GM18505 (cell line): ENCODE results near the gene TGFB2.

Experiments used
- ATAC-seq: cut with Tn5 transposase; IDR thresholded peaks from one replicate; pipeline ENCODE4 v1.9.1; 2021; ENCODE audit not compliant: unreplicated experiment
- POLR2A ChIP-seq: IDR thresholded peaks from 4 replicates; pipeline ENCODE4 v1.6.1; 2011; ENCODE audit warnings: borderline replicate concordance; ENCODE audit not compliant: insufficient read depth, insufficient read length; ENCODE audit errors: extremely low read depth

Gene TGFB2

DNA sequence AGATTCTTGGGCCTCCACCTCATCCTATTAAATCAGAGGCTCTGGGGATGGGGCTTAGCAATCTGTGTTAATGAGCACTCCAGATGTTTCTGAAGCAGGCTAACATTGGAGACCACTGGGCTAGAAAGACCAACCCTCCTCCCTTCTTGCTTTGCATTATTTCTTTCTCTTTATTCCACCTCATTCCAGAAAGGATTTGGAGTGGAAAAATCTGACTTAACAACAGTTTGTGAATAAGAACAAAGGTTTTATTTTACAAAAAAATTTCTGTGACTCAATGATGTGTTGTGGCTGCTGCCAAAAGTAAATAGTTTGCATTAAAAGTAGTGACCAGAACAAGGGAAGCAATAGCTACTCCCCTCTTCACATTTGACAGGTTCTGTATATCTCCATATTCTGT is 79.4 kb downstream of the TGFB2 start:
- ATAC-seq: no peak
- TF ChIP-seq POLR2A: no peak

- ATAC-seq: no peak
- TF ChIP-seq POLR2A: no peak
Measured at GRCh38 chr1:218425647-218426342, 80.7 kb downstream of the TGFB2 start.

DNA sequence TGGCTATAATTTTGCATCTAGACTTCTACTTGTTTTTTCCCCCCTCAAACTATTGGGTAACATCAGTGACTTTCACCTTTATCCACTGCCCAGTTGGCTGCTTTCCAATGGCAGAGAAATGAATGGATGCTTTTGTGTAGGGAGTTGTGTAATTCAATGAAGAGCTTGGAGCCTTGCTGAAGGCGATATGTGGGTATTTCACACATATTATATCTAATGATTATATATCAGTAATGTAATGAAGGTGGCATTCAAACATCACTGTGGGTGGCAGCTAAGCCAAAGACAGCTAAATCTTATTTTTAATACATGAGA is 81.2 kb downstream of the TGFB2 start:
- no peak for ATAC-seq

DNA sequence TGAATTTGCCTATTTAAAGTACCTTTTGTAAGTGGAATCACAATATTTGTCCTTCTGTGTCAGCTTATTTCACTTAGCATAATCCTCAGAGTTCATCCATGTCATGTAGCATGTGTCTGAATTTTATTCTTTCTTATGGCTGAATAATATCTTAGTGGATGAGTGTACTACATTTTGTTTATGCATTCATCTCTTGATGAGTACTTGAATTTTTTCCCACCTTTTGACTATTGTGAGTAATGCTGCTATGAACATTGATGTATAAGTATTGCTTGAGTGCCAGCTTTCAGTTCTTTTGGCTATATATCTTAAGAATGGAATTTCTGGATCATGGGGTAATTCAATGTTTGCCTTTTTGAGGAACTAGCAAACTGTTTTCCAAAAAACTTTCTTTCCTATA is 84.2 kb downstream of the TGFB2 start:
- no peak for ATAC-seq
- no peak for TF ChIP-seq POLR2A

More for the DNA sequence above, 81.2 kb downstream of the TGFB2 start:
- TF ChIP-seq POLR2A: no peak

GRCh38 chr1:218430346-218430745 is 85.2 kb downstream of the TGFB2 start:
- ATAC-seq: no peak
- TF ChIP-seq POLR2A: no peak

- no peak for ATAC-seq
- TF ChIP-seq POLR2A: no peak
Measured at GRCh38 chr1:218430822-218431221, 85.7 kb downstream of the TGFB2 start.

DNA sequence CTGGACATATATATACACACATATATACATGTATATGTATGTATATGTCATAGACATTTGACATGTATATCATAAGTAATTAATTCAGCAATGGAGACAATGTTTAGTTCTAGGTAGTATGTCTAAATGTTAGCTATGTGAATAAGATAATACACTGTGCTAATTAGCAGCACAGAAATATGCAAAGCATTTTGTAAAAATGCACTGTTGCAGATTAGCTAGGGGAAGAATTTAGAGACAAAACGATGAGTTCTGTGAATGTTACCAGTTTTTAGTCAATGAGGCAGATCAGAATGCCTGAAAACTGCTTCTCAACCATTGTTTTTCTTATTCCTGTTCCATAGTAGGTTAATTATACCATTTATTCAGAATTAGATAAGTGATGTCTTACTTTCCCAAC is 86.3 kb downstream of the TGFB2 start:
- ATAC-seq: no peak
- no peak for TF ChIP-seq POLR2A

GRCh38 chr1:218433744-218434143 is 88.6 kb downstream of the TGFB2 start:
- TF ChIP-seq POLR2A: no peak
- no peak for ATAC-seq

- ATAC-seq: no peak
Measured at GRCh38 chr1:218435528-218435927, 90.4 kb downstream of the TGFB2 start.

GRCh38 chr1:218436346-218436745 is 91.2 kb downstream of the TGFB2 start:
- no peak for TF ChIP-seq POLR2A

More at GRCh38 chr1:218435528-218435927, 90.4 kb downstream of the TGFB2 start:
- TF ChIP-seq POLR2A: no peak

GRCh38 chr1:218436997-218437396 is 91.9 kb downstream of the TGFB2 start:
- TF ChIP-seq POLR2A: no peak
- no peak for ATAC-seq

More at GRCh38 chr1:218436346-218436745, 91.2 kb downstream of the TGFB2 start:
- ATAC-seq: no peak

DNA sequence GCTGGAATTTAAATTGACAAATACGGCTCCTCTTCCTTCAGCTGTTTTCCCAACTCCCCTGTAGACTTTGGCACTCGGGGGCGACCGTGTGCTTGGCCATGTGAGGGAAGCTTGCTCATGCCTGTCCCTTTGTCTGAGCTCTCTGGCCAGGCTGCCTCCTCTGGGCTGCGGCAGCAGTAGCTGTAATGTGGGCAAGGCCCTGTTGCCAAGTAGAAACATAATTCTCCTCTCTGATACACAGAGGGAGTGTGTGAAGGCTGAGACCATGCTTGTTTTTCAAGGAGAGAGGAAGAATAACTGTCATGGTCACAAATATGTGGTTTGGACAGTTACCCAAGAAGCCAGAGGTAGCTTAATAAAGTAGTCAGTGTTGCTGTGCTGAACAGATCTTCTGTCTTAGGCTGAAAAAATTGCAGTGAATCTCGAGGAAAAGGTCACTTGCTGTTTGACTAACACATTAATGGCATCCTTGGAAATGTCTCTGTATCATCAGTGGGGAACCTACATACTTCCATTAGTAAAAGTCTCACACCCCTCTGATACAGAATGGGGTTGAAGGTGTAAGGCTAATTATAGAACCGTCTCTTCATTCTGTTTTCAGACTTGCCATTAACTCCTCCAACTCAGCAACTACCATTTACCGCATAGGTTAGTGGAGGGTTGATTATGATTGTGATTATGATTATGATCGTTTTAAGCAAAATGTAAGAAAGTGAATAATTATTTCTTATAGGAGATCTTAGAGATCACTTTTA is 94.6 kb downstream of the TGFB2 start:
- TF ChIP-seq POLR2A: no peak
- ATAC-seq: no peak

- TF ChIP-seq POLR2A: no peak
- no peak for ATAC-seq
Measured at GRCh38 chr1:218443255-218443654, 98.1 kb downstream of the TGFB2 start.

DNA sequence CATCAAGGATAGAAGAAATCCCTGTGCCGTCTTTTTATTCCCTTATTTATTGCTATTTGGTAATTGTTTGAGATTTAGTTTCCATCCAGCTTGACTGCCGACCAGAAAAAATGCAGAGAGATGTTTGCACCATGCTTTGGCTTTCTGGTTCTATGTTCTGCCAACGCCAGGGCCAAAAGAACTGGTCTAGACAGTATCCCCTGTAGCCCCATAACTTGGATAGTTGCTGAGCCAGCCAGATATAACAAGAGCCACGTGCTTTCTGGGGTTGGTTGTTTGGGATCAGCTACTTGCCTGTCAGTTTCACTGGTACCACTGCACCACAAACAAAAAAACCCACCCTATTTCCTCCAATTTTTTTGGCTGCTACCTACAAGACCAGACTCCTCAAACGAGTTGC is 99.0 kb downstream of the TGFB2 start:
- TF ChIP-seq POLR2A: no peak
- no peak for ATAC-seq
